A549 (cell line): ENCODE data around the gene JARID2. TPM values are rescaled to one million over a fixed set of nuclear protein-coding genes. Genes with fewer than 3 reads are reported as not detected.

Experiments used
- ATAC-seq, 2 experiments: fragments of 200-7000 bp in 1 of 2; fragments of >200 bp in 1 of 2; cut with Nextera tagmentation in 1 of 2; cut with Tn5 transposase in 1 of 2; 3 replicates each; pipeline versions ENCODE4 v1.8.0 to v1.9.1; 2018 to 2020; ENCODE audit warnings: mild to moderate bottlenecking in 1 of 2, moderate library complexity in 1 of 2
- CTCF ChIA-PET: fragments of 300-600 bp; sonication (Branson Sonifier 250); formaldehyde crosslinking; extraction: SDS; loops from one replicate; lab custom pipeline; 2021; ENCODE audit warnings: antibody characterized with exemption, inconsistent platforms; lab: Yijun Ruan, JAX
- POLR2A ChIA-PET: fragments of 350-600 bp; formaldehyde crosslinking; extraction: SDS; loops from one replicate; lab custom pipeline; 2021; ENCODE audit warnings: antibody characterized with exemption, inconsistent platforms; lab: Yijun Ruan, JAX
- DNase-seq, 2 experiments: peaks; one replicate each; pipeline versions ENCODE4 v3.0.0 to v3.0.0-alpha.2; 2011 to 2016; ENCODE audit warnings: low read depth in 1 of 2, low spot score in 1 of 2
- FAIRE-seq: peaks from 2 replicates; lab custom pipeline; 2011; peaks lifted over from hg19 to GRCh38; lab: Jason Lieb, UNC
- H3K27ac ChIP-seq, 2 experiments: fragments of >200 bp; sonication (Bioruptor Twin); formaldehyde crosslinking; 3 replicates each; pipeline ENCODE4 v1.5.1; 2016 to 2017
- H3K4me1 ChIP-seq: fragments of >200 bp; sonication (Bioruptor Twin); formaldehyde crosslinking; 3 replicates; pipeline ENCODE4 v1.6.1; 2016
- H3K4me2 ChIP-seq: fragments of >200 bp; sonication (Bioruptor Twin); formaldehyde crosslinking; 3 replicates; pipeline ENCODE4 v1.6.1; 2016
- H3K4me3 ChIP-seq: fragments of >200 bp; sonication (Bioruptor Twin); formaldehyde crosslinking; 3 replicates; pipeline ENCODE4 v1.5.1; 2016
- H3K9me3 ChIP-seq: fragments of >200 bp; sonication (Bioruptor Twin); formaldehyde crosslinking; 3 replicates; pipeline ENCODE4 v1.6.1; 2016
- BCL3 ChIP-seq: fragments of >200 bp; sonication (Bioruptor Twin); formaldehyde crosslinking; IDR thresholded peaks from 3 replicates; pipeline ENCODE4 v1.6.1; 2016
- CEBPB ChIP-seq, 2 experiments: fragments of >200 bp in 1 of 2; sonication (Bioruptor Twin) in 1 of 2; formaldehyde crosslinking in 1 of 2; IDR thresholded peaks; 2 replicates each; pipeline ENCODE4 v1.6.1; 2012 to 2016
- EHF ChIP-seq: fragments of 250-450 bp; sonication (Bioruptor Pico); IDR thresholded peaks from 2 replicates; pipeline ENCODE4 v1.5.0; 2020; ENCODE audit warnings: mild to moderate bottlenecking
- EHMT2 ChIP-seq: fragments of 200-600 bp; sonication (generic); IDR thresholded peaks from 2 replicates; pipeline ENCODE4 v1.6.1; 2016; ENCODE audit warnings: antibody characterized with exemption, low read depth, mild to moderate bottlenecking, moderate library complexity
- FOSB ChIP-seq: fragments of 250-450 bp; sonication (Bioruptor Pico); IDR thresholded peaks from 2 replicates; pipeline ENCODE4 v1.5.0; 2020; ENCODE audit warnings: mild to moderate bottlenecking, moderate library complexity
- FOXS1 ChIP-seq: fragments of 250-450 bp; sonication (Bioruptor Pico); IDR thresholded peaks from 2 replicates; pipeline ENCODE4 v1.5.0; 2020; ENCODE audit warnings: mild to moderate bottlenecking, moderate library complexity
- HEYL ChIP-seq: fragments of 250-450 bp; sonication (Bioruptor Pico); IDR thresholded peaks from 2 replicates; pipeline ENCODE4 v1.8.0; 2021; ENCODE audit warnings: mild to moderate bottlenecking, moderate library complexity
- MYC ChIP-seq: IDR thresholded peaks from 2 replicates; pipeline ENCODE4 v1.6.1; 2012; ENCODE audit warnings: mild to moderate bottlenecking, inconsistent platforms, low read length, improper control_type of control experiment, borderline replicate concordance
- NPAS2 ChIP-seq: fragments of 250-450 bp; sonication (Bioruptor Pico); IDR thresholded peaks from 2 replicates; pipeline ENCODE4 v1.8.0; 2022; ENCODE audit warnings: mild to moderate bottlenecking, moderate library complexity, borderline replicate concordance
- PBX3 ChIP-seq: IDR thresholded peaks from 2 replicates; pipeline ENCODE4 v1.6.1; 2012
- PHF8 ChIP-seq: fragments of 200-600 bp; sonication (generic); IDR thresholded peaks from 2 replicates; pipeline ENCODE4 v1.6.1; 2016; ENCODE audit warnings: low read depth, mild to moderate bottlenecking, antibody characterized with exemption, moderate library complexity, borderline replicate concordance
- POLR2A ChIP-seq: IDR thresholded peaks from 2 replicates; pipeline ENCODE4 v1.6.1; 2012; ENCODE audit warnings: mild to moderate bottlenecking, low read length
- RCOR1 ChIP-seq: fragments of 150-350 bp; IDR thresholded peaks from 2 replicates; pipeline ENCODE4 v1.6.1; 2014; ENCODE audit warnings: antibody characterized with exemption, low read length, low read depth
- REST ChIP-seq: fragments of 200-600 bp; sonication (generic); IDR thresholded peaks from 2 replicates; pipeline ENCODE4 v1.6.1; 2016; ENCODE audit warnings: antibody characterized with exemption, mild to moderate bottlenecking, moderate library complexity
- SMC3 ChIP-seq: fragments of >200 bp; sonication (Bioruptor Twin); formaldehyde crosslinking; IDR thresholded peaks from 3 replicates; pipeline ENCODE4 v1.6.1; 2018; ENCODE audit warnings: inconsistent platforms
- USF2 ChIP-seq: fragments of 450-650 bp; IDR thresholded peaks from 2 replicates; pipeline ENCODE4 v1.6.1; 2014; ENCODE audit warnings: antibody characterized with exemption
- WGBS: methylation state at CpG from one replicate; pipeline ENCODE4 v1.1.6; 2017; ENCODE audit errors: missing lambda C conversion rate; 5-methylcytosine and 5-hydroxymethylcytosine counted together
- polyA plus RNA-seq, 4 experiments: library from polyadenylated mRNA; depleted of rRNA in 3 of 4; stranded (reverse); fragments of >200 nt; fragmentation: RNase III in 1 of 4; extraction: RNeasy Plus Mini Kit Qiagen cat#74134 plus additional on column Dnase treatment in 1 of 4; gene quantifications; 2 replicates in 3 of 4; 3 replicates in 1 of 4; pipeline ENCODE4 v1.2.3, GENCODE V29; 2011 to 2017

Gene JARID2
- polyA plus RNA-seq, 2 of the 4 experiments (the other 2 are of a cell fraction) = 7.8 to 8.3 TPM

GRCh38 chr6:15360300-15360699, 114.4 kb downstream of the JARID2 start:
- ATAC-seq = no peak
- FAIRE-seq = no peak
- ChIA-PET POLR2A (no interaction called here), CTCF (no interaction called here)
- Histone ChIP-seq H3K4me2 (no peak overlapping the region), H3K4me3 (no peak overlapping the region), H3K27ac (no peak overlapping the region), H3K9me3 (no peaks in the 10 kb centered on the region), H3K4me1 (peaks cover 37% of the 10 kb centered on the region)
- DNase-seq = no peak
- TF ChIP-seq MYC (no peak), REST (no peak), PHF8 (no peak), POLR2A (no peak), BCL3 (no peak), PBX3 (no peak)
- WGBS = 93% methylated on average over 9 of the region's 9 CpGs

GRCh38 chr6:15361197-15361596, 115.3 kb downstream of the JARID2 start:
- H3K4me1 ChIP-seq = peaks cover 46% of the 10 kb centered on the region
- no peak for DNase-seq
- ChIA-PET POLR2A (no interaction called here), CTCF (interaction anchor here (0.7 kb wide), 1 partner anchor 1191 kb away, joined by 3 read pairs; no protein-coding TSS in a partner anchor)
- H3K9me3 ChIP-seq = no peaks in the 10 kb centered on the region
- no peak overlapping the region for H3K27ac ChIP-seq
- FAIRE-seq = no peak
- no peak overlapping the region for H3K4me2 ChIP-seq
- H3K4me3 ChIP-seq = no peak overlapping the region
- ATAC-seq = no peak
- TF ChIP-seq EHMT2 (no peak), USF2 (no peak), SMC3 (no peak)
- 98% methylated on average over 3 of the region's 3 CpGs for WGBS

- Histone ChIP-seq H3K27ac (no peak overlapping the region), H3K4me1 (peaks cover 52% of the 10 kb centered on the region)
- TF ChIP-seq FOSB (CRISPR knock-in tag) (no peak), CEBPB (IDR thresholded peaks at IDR 0.05) (no peak), HEYL (no peak), FOXS1 (CRISPR knock-in tag) (no peak), RCOR1 (no peak), EHF (CRISPR knock-in tag) (no peak), NPAS2 (no peak), POLR2A (no peak)
- TF ChIP-seq, all 56 proteins: peak for 0
- DNase-seq (no peak), ATAC-seq (no peak), FAIRE-seq (no peak)
- peak overlapping the region; percentile 14; the same call in 1 of the 3 replicates for H3K4me2 ChIP-seq
- H3K4me3 ChIP-seq = no peak overlapping the region
- POLR2A ChIA-PET = no interaction called here
- WGBS = 78% methylated on average over 9 of the region's 9 CpGs
- no peaks in the 10 kb centered on the region for H3K9me3 ChIP-seq
- CTCF ChIA-PET = no interaction called here
These were observed 116.6 kb downstream of the JARID2 start for GRCh38 chr6:15362274-15363160.
